Measurements from ENCODE around the gene ATG2B.

The ATG2B gene

GRCh38 chr14:96391293-96392118, 28.4 kb upstream of the ATG2B start:
- no peaks in the 10 kb centered on the region for H3K27me3 ChIP-seq (ENCODE audit: insufficient read depth, low read length, poor library complexity)
- no peaks in the 10 kb centered on the region for H3K79me2 ChIP-seq (ENCODE audit: insufficient read depth, low read length)
- H2AFZ ChIP-seq (ENCODE audit: low read depth, low read length) = peak overlapping the region; percentile 90
- peak overlapping the region; percentile 45 to 94; a peak in 3 of 4 replicates for H3K4me3 ChIP-seq (ENCODE audit: low read depth in 1 of 2, low read length in 2 of 2)
- H3K9ac ChIP-seq (ENCODE audit: low read depth, low read length) = peak overlapping the region; percentile 78
- H4K20me1 ChIP-seq (ENCODE audit: insufficient read depth, low read length) = no peaks in the 10 kb centered on the region
- DNase-seq (peak; percentile 98), ATAC-seq (ENCODE audit: insufficient read depth, low read depth) (peak; percentile 88)
- H3K9me3 ChIP-seq (ENCODE audit: insufficient read depth, low read length, severe bottlenecking) = no peaks in the 10 kb centered on the region
- H3K4me2 ChIP-seq (ENCODE audit: insufficient read depth, low read length) = peak overlapping the region; percentile 99
- peaks cover 20% of the 10 kb centered on the region for H3K4me1 ChIP-seq (ENCODE audit: insufficient read depth, low read length)
- peak overlapping the region; percentile 76 for H3K27ac ChIP-seq (ENCODE audit: low read length)
- TF ChIP-seq CTCF (IDR thresholded peaks at IDR 0.05; ENCODE audit: borderline replicate concordance, extremely low read depth, low read length, poor library complexity, severe bottlenecking) (no peak), EZH2 (IDR thresholded peaks at IDR 0.05; ENCODE audit: borderline replicate concordance, low read depth, low read length, severe bottlenecking) (no peak)
- H3K36me3 ChIP-seq (ENCODE audit: insufficient read depth, low read length) = no peaks in the 10 kb centered on the region

GRCh38 chr14:96390965-96391292, 27.8 kb upstream of the ATG2B start:
- peak overlapping the region; percentile 76 for H3K27ac ChIP-seq (ENCODE audit: low read length)
- peaks cover 20% of the 10 kb centered on the region for H3K4me1 ChIP-seq (ENCODE audit: insufficient read depth, low read length)
- no peak for ATAC-seq (ENCODE audit: insufficient read depth, low read depth)
- no peaks in the 10 kb centered on the region for H4K20me1 ChIP-seq (ENCODE audit: insufficient read depth, low read length)
- DNase-seq = no peak
- no peaks in the 10 kb centered on the region for H3K9me3 ChIP-seq (ENCODE audit: insufficient read depth, low read length, severe bottlenecking)
- TF ChIP-seq CTCF (IDR thresholded peaks at IDR 0.05; ENCODE audit: borderline replicate concordance, extremely low read depth, low read length, poor library complexity, severe bottlenecking) (no peak), EZH2 (IDR thresholded peaks at IDR 0.05; ENCODE audit: borderline replicate concordance, low read depth, low read length, severe bottlenecking) (no peak)
- no peaks in the 10 kb centered on the region for H3K27me3 ChIP-seq (ENCODE audit: insufficient read depth, low read length, poor library complexity)
- H3K9ac ChIP-seq (ENCODE audit: low read depth, low read length) = peak overlapping the region; percentile 78
- peak overlapping the region; percentile 99 for H3K4me2 ChIP-seq (ENCODE audit: insufficient read depth, low read length)
- no peaks in the 10 kb centered on the region for H3K79me2 ChIP-seq (ENCODE audit: insufficient read depth, low read length)
- H2AFZ ChIP-seq (ENCODE audit: low read depth, low read length) = peak overlapping the region; percentile 90
- H3K4me3 ChIP-seq (ENCODE audit: low read depth in 1 of 2, low read length in 2 of 2) = peak overlapping the region; percentile 45 to 94; a peak in 3 of 4 replicates
- H3K36me3 ChIP-seq (ENCODE audit: insufficient read depth, low read length) = peaks cover under 1% of the 10 kb centered on the region; the same call in 1 of the 2 replicates

GRCh38 chr14:96385385-96385784, 22.2 kb upstream of the ATG2B start:
- TF ChIP-seq CTCF (IDR thresholded peaks at IDR 0.05; ENCODE audit: borderline replicate concordance, extremely low read depth, low read length, poor library complexity, severe bottlenecking) (no peak), EZH2 (IDR thresholded peaks at IDR 0.05; ENCODE audit: borderline replicate concordance, low read depth, low read length, severe bottlenecking) (no peak)
- Histone ChIP-seq H3K27me3 (ENCODE audit: insufficient read depth, low read length, poor library complexity) (no peaks in the 10 kb centered on the region), H4K20me1 (ENCODE audit: insufficient read depth, low read length) (no peaks in the 10 kb centered on the region), H3K9me3 (ENCODE audit: insufficient read depth, low read length, severe bottlenecking) (no peaks in the 10 kb centered on the region), H3K4me3 (ENCODE audit: low read depth in 1 of 2, low read length in 2 of 2) (no peak overlapping the region), H3K9ac (ENCODE audit: low read depth, low read length) (no peak overlapping the region), H3K27ac (ENCODE audit: low read length) (no peak overlapping the region), H3K79me2 (ENCODE audit: insufficient read depth, low read length) (no peaks in the 10 kb centered on the region), H3K36me3 (ENCODE audit: insufficient read depth, low read length) (peaks cover 34% of the 10 kb centered on the region), H2AFZ (ENCODE audit: low read depth, low read length) (no peak overlapping the region), H3K4me2 (ENCODE audit: insufficient read depth, low read length) (no peak overlapping the region), H3K4me1 (ENCODE audit: insufficient read depth, low read length) (peaks cover 4% of the 10 kb centered on the region; the same call in 1 of the 2 replicates)
- DNase-seq = no peak
- no peak for ATAC-seq (ENCODE audit: insufficient read depth, low read depth)

Measured in DND-41 (cell line).